Bone marrow (tissue), 2 donors: ENCODE results near the gene NIP7.

Source experiments
- DNase-seq, 2 donors: peaks; one replicate each; lab custom pipeline; 2025; lab: John Stamatoyannopoulos, UW

The NIP7 gene

GRCh38 chr16:69318911-69319289 is 20.7 kb upstream of the NIP7 start:
- DNase-seq = no peak

GRCh38 chr16:69319381-69319780 is 20.2 kb upstream of the NIP7 start:
- no peak for DNase-seq

- DNase-seq = no peak
These were observed 19.5 kb upstream of the NIP7 start for GRCh38 chr16:69319826-69320739.

GRCh38 chr16:69320740-69321073 is 18.9 kb upstream of the NIP7 start:
- no peak for DNase-seq

GRCh38 chr16:69321080-69321479 is 18.5 kb upstream of the NIP7 start:
- DNase-seq = no peak

- DNase-seq = no peak
These were observed 17.2 kb upstream of the NIP7 start for GRCh38 chr16:69322343-69322742.

- no peak for DNase-seq
These were observed 16.2 kb upstream of the NIP7 start for GRCh38 chr16:69323415-69323814.

GRCh38 chr16:69324013-69324531 is 15.5 kb upstream of the NIP7 start:
- DNase-seq = no peak

GRCh38 chr16:69324585-69325253 is 14.9 kb upstream of the NIP7 start:
- DNase-seq = no peak

GRCh38 chr16:69325784-69326171 is 13.8 kb upstream of the NIP7 start:
- DNase-seq = no peak

- no peak for DNase-seq
These were observed 13.2 kb upstream of the NIP7 start for GRCh38 chr16:69326172-69326873.

- no peak for DNase-seq
These were observed 11.8 kb upstream of the NIP7 start for GRCh38 chr16:69327585-69328310.

GRCh38 chr16:69328854-69329316 is 10.7 kb upstream of the NIP7 start:
- DNase-seq = no peak

- no peak for DNase-seq
These were observed 9.9 kb upstream of the NIP7 start for GRCh38 chr16:69329369-69330285.

GRCh38 chr16:69330286-69331109 is 9.1 kb upstream of the NIP7 start, which contains the start of gene PDF:
TSS of gene PDF (minus strand) at chr16:69330588. CDS start at chr16:69330570, 18 bp downstream.
- DNase-seq = peak; percentile 62 to 68

GRCh38 chr16:69334696-69335095 is 4.9 kb upstream of the NIP7 start:
- DNase-seq = no peak

GRCh38 chr16:69338557-69339288 is 849 bp upstream of the NIP7 start:
- no peak for DNase-seq

GRCh38 chr16:69340095-69340644 is 598 bp downstream of the NIP7 start:
- no peak for DNase-seq

- DNase-seq = no peak
These were observed 4.6 kb downstream of the NIP7 start for GRCh38 chr16:69344171-69344570.
